ENCODE data around the gene CHD1L.

The CHD1L gene

DNA sequence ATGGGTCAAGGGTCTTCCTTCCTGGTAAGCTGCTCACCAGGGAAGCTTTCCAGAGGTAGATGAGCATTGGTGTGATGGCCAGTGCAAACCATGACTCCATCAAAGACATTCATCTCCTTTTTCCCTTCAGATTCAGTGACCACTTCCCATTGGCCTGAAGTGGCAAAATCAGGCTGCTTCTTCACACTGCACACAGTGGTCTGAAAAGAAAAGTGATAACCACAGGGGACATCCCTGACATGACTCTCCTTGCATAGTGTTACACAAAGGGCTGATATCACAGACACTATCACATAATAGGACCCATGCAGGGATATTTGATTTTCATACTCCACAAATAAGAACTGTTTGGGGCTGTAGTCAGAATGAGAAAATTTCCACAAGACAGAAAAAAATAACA, 29.2 kb upstream of the CHD1L start:
- TF ChIP-seq EP300 (IDR thresholded peaks at IDR 0.05; ENCODE audit: borderline replicate concordance) = no peak
- no peak for TF ChIP-seq TAF1 (IDR thresholded peaks at IDR 0.05; ENCODE audit: low read depth)
- TF ChIP-seq TEAD4 (IDR thresholded peaks at IDR 0.05) = no peak
- no peak for TF ChIP-seq NFIC (IDR thresholded peaks at IDR 0.05)
- no peak for TF ChIP-seq CEBPB (IDR thresholded peaks at IDR 0.05)
- TF ChIP-seq, protein P1, sequence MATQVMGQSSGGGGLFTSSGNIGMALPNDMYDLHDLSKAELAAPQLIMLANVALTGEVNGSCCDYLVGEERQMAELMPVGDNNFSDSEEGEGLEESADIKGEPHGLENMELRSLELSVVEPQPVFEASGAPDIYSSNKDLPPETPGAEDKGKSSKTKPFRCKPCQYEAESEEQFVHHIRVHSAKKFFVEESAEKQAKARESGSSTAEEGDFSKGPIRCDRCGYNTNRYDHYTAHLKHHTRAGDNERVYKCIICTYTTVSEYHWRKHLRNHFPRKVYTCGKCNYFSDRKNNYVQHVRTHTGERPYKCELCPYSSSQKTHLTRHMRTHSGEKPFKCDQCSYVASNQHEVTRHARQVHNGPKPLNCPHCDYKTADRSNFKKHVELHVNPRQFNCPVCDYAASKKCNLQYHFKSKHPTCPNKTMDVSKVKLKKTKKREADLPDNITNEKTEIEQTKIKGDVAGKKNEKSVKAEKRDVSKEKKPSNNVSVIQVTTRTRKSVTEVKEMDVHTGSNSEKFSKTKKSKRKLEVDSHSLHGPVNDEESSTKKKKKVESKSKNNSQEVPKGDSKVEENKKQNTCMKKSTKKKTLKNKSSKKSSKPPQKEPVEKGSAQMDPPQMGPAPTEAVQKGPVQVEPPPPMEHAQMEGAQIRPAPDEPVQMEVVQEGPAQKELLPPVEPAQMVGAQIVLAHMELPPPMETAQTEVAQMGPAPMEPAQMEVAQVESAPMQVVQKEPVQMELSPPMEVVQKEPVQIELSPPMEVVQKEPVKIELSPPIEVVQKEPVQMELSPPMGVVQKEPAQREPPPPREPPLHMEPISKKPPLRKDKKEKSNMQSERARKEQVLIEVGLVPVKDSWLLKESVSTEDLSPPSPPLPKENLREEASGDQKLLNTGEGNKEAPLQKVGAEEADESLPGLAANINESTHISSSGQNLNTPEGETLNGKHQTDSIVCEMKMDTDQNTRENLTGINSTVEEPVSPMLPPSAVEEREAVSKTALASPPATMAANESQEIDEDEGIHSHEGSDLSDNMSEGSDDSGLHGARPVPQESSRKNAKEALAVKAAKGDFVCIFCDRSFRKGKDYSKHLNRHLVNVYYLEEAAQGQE (IDR thresholded peaks at IDR 0.05; ENCODE audit: low read depth) = no peak
- TF ChIP-seq, protein P2, sequence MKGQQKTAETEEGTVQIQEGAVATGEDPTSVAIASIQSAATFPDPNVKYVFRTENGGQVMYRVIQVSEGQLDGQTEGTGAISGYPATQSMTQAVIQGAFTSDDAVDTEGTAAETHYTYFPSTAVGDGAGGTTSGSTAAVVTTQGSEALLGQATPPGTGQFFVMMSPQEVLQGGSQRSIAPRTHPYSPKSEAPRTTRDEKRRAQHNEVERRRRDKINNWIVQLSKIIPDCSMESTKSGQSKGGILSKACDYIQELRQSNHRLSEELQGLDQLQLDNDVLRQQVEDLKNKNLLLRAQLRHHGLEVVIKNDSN (IDR thresholded peaks at IDR 0.05) = no peak
- TF ChIP-seq EGR1 (IDR thresholded peaks at IDR 0.05) = no peak
- TF ChIP-seq FOXM1 (IDR thresholded peaks at IDR 0.05; ENCODE audit: borderline replicate concordance, low read depth) = no peak
- no peak for TF ChIP-seq ZBTB7A (IDR thresholded peaks at IDR 0.05; ENCODE audit: low read depth)
- TF ChIP-seq RAD21 (IDR thresholded peaks at IDR 0.05; ENCODE audit: low read depth) = no peak
- TF ChIP-seq TCF12 (IDR thresholded peaks at IDR 0.05; ENCODE audit: low read depth) = no peak
- TF ChIP-seq, protein P3, sequence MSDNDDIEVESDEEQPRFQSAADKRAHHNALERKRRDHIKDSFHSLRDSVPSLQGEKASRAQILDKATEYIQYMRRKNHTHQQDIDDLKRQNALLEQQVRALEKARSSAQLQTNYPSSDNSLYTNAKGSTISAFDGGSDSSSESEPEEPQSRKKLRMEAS (IDR thresholded peaks at IDR 0.05) = no peak
- no peak for TF ChIP-seq YY1 (IDR thresholded peaks at IDR 0.05; ENCODE audit: low read depth)
- no peak for TF ChIP-seq CREB1 (IDR thresholded peaks at IDR 0.05; ENCODE audit: low read depth)

DNA sequence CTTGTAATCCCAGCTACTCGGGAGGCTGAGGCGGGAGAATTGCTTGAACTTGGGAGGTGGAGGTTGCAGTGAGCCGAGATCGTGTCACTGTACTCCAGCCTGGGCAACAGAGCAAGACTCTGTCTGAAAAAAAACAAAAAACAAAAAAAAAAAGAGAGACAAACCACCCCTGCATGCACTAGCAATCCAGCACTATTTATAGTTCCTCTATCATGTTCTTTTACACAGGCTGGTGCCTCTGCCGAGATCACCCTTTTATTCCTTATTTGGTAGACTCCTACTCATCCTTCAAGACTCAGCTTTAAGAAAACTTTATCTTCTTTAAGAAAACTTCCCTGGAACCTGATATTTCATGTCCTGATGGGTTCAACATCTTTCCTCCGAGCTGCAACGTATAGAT, 28.2 kb upstream of the CHD1L start:
- TF ChIP-seq EP300 (IDR thresholded peaks at IDR 0.05; ENCODE audit: borderline replicate concordance) = no peak
- TF ChIP-seq TAF1 (IDR thresholded peaks at IDR 0.05; ENCODE audit: low read depth) = no peak
- no peak for TF ChIP-seq EGR1 (IDR thresholded peaks at IDR 0.05)
- no peak for TF ChIP-seq CREB1 (IDR thresholded peaks at IDR 0.05; ENCODE audit: low read depth)
- no peak for TF ChIP-seq CEBPB (IDR thresholded peaks at IDR 0.05)

DNA sequence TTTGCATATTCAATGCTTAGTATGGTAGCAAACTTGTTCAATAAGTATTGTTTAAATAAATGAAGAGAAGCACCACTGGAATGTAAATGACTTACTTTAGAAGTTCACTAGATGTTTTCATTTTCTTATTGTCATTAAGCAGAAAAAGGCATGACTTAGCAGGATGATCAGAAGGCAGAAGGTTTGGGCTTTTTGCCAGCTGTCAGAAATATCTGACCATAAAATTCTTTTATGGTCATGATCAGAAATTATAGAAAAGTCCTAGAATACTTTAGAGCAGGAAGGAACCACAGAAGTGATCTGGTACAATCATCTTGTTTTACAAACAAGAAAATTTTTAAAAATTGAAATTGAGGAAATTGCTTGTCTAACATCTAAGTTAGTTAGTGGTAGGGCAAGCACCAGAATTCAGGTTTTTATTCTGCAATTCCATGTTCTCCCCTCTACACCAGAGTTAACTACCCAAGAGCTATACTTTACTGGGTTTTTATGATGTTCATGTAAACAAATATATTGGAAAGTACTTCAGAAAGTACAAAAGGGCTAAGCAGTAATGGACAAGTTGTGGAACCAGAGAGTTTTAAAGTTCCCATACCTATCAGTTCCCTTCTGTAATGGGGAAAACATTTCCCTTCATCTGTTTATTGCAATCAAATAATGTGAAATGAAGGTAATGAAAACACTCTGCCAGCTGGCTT, 27.5 kb upstream of the CHD1L start:
- TF ChIP-seq TAF1 (IDR thresholded peaks at IDR 0.05; ENCODE audit: low read depth) = no peak
- TF ChIP-seq, protein P3 (IDR thresholded peaks at IDR 0.05) = no peak
- TF ChIP-seq CREB1 (IDR thresholded peaks at IDR 0.05; ENCODE audit: low read depth) = no peak
- TF ChIP-seq TEAD4 (IDR thresholded peaks at IDR 0.05) = no peak
- TF ChIP-seq FOXM1 (IDR thresholded peaks at IDR 0.05; ENCODE audit: borderline replicate concordance, low read depth) = no peak
- TF ChIP-seq, protein P2 (IDR thresholded peaks at IDR 0.05) = no peak
- no peak for TF ChIP-seq EGR1 (IDR thresholded peaks at IDR 0.05)
- no peak for TF ChIP-seq TCF12 (IDR thresholded peaks at IDR 0.05; ENCODE audit: low read depth)
- no peak for TF ChIP-seq ZBTB7A (IDR thresholded peaks at IDR 0.05; ENCODE audit: low read depth)
- no peak for TF ChIP-seq NFIC (IDR thresholded peaks at IDR 0.05)
- TF ChIP-seq, protein P1 (IDR thresholded peaks at IDR 0.05; ENCODE audit: low read depth) = no peak
- TF ChIP-seq EP300 (IDR thresholded peaks at IDR 0.05; ENCODE audit: borderline replicate concordance) = no peak
- no peak for TF ChIP-seq RAD21 (IDR thresholded peaks at IDR 0.05; ENCODE audit: low read depth)
- TF ChIP-seq YY1 (IDR thresholded peaks at IDR 0.05; ENCODE audit: low read depth) = no peak
- no peak for TF ChIP-seq CEBPB (IDR thresholded peaks at IDR 0.05)

DNA sequence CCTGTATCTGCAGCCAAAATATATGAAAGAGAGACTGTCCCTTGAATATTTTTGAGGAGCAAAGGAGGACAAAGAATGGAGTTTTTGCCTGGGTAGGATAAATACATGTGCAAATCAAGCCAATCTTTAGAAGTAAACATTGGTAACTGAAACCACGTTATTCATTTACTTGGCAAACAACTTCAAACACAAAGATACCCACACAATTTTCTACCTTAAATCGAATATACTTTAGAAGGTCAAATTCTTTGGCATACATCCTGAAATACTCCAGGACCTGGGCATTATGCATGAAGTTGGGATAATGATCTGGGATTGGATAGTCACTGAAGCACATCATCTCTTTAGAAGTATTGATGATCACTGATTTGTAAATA, 27.0 kb upstream of the CHD1L start:
- TF ChIP-seq, protein P2 (IDR thresholded peaks at IDR 0.05) = no peak
- TF ChIP-seq TEAD4 (IDR thresholded peaks at IDR 0.05) = no peak
- no peak for TF ChIP-seq EP300 (IDR thresholded peaks at IDR 0.05; ENCODE audit: borderline replicate concordance)
- TF ChIP-seq CEBPB (IDR thresholded peaks at IDR 0.05) = no peak
- TF ChIP-seq FOXM1 (IDR thresholded peaks at IDR 0.05; ENCODE audit: borderline replicate concordance, low read depth) = no peak
- TF ChIP-seq ZBTB7A (IDR thresholded peaks at IDR 0.05; ENCODE audit: low read depth) = no peak
- TF ChIP-seq TAF1 (IDR thresholded peaks at IDR 0.05; ENCODE audit: low read depth) = no peak
- TF ChIP-seq, protein P3 (IDR thresholded peaks at IDR 0.05) = no peak
- TF ChIP-seq TCF12 (IDR thresholded peaks at IDR 0.05; ENCODE audit: low read depth) = no peak
- TF ChIP-seq, protein P1 (IDR thresholded peaks at IDR 0.05; ENCODE audit: low read depth) = no peak
- no peak for TF ChIP-seq EGR1 (IDR thresholded peaks at IDR 0.05)
- no peak for TF ChIP-seq CREB1 (IDR thresholded peaks at IDR 0.05; ENCODE audit: low read depth)
- no peak for TF ChIP-seq NFIC (IDR thresholded peaks at IDR 0.05)
- TF ChIP-seq YY1 (IDR thresholded peaks at IDR 0.05; ENCODE audit: low read depth) = no peak
- no peak for TF ChIP-seq RAD21 (IDR thresholded peaks at IDR 0.05; ENCODE audit: low read depth)

All from Ishikawa (cell line).